Hematopoietic multipotent progenitor cell (in vitro differentiated cells): ENCODE results near the gene ATP11C. TPM values are rescaled to one million over a fixed set of nuclear protein-coding genes. Genes with fewer than 3 reads are reported as not detected.
A peak's percentile ranks its signal among the peaks of the same experiment; 100 is the strongest.
"Not testable (repeated sequence)": the region's sequence is repeated elsewhere in the genome, so short reads cannot be mapped to it uniquely, and the experiment has no call there.

ENCODE experiments used
- DNase-seq, 3 donors: peaks; one replicate each; pipeline ENCODE4 v3.0.0-alpha.2; 2011 to 2015; ENCODE audit warnings: low read depth in 2 of 3, low spot score in 2 of 3
- total RNA-seq: library from RNA; depleted of rRNA; stranded (reverse); fragments of >200 nt; gene quantifications from one replicate; pipeline ENCODE4 v1.2.3, GENCODE V29; 2012

Gene ATP11C
- total RNA-seq, 1 donor, result 18.0 TPM

DNA sequence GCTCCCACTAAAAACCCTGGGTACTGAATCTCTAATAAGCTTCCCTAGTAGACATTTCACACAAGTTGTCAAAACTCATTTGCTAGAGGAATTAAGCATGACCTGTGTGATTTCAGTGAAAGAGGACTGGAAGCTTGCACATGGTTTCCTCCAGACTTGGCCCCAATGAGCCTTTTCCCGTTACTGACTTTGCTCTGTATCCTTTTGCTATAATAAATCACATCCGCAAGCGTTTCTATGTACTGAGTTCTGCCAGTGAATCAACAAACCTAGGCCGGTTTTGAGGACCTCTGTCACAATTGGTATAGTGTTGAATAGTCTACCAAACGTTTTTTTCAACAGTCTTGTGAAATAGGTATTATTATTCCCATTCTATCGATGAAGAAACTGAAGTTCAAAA is 8.2 kb downstream of the ATP11C start:
- peak in 1 of 3 donors; percentile 21 for DNase-seq

DNA sequence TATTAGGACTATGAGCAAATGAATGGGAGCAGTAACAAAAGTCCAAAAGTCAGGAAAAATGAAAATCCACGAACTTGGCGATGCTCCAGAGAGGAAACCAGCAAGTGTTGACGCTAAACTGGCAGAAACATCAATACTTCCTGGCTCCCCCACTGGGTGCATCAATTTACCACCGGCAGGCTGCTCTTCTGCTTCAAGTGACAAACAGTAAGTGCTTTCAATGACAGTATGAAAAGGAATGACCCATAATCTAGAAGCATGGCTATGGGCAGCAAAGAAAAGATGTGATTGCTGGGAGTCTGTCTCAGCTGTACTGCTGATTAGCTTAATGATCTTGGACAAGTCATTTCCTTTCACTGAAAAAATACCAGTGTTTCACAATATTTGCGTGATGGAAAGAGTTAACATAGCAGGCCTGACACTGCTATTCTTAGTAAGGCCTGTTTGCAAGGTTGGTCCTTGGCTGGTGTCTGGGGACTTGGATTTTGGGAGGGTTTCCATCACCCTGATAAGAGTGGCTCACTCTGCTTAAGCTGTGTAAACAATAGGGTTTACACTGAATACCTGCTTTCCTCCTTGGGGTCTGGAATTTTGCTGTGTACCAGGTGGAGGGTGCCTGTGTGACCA is 8.7 kb downstream of the ATP11C start:
- DNase-seq, result no peak

DNA sequence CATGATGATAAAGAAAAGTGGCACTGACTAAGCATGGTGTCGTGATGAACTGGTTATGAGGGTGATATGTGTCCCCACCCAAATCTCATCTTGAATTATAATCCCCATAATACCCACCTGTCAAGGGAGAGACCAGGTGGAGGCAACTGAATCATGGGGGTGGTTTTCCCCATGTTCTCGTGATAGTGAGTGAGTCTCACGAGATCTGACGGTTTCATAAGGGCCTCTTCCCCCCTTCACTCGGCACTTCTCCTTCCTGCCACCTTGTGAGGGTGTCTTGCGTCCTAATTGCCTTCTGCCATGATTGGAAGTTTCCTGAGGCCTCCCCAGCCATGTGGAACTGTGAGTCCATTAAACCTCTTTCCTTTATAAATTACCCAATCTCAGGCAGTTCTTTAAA is 11.7 kb downstream of the ATP11C start:
- DNase-seq, result not testable (repeated sequence)

DNA sequence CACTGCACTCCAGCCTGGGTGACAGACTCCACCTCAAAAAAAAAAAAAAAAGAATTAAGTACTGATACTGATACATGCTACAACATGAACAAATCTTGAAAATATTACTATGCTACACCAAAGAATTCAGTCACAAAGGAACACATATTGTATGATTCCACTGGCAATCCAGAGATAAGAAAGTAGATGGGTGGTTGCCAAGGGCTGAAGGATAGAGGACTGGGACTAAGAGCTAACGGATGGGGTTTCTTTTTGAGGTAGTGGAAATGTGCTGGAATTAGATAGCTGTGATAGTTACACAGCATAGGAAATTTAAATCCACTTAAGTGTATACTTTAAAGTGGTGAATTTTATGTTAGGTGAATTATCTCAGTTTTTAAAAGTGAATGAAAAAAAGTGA is 12.5 kb downstream of the ATP11C start:
- peak in 1 of 3 donors; percentile 18 for DNase-seq

DNA sequence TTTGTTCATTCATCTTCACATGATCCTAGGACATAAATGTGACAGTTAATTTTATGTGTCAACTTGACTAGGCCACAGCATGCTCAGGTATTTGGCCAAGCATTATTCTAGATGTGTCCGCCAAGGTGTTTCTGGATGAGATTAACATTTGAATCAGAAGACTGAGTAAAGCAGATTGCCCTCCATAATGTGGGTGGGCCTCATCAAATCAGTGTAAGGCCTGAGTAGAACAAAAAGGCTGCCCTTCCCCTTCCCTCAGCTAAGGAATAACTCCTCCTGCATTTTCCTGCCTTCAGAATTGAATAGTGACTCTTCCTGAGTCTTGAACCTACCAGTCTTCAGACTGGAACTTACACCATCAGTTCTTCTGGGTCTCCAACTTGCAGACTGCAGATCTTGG is 18.4 kb downstream of the ATP11C start:
- DNase-seq, result no peak

DNA sequence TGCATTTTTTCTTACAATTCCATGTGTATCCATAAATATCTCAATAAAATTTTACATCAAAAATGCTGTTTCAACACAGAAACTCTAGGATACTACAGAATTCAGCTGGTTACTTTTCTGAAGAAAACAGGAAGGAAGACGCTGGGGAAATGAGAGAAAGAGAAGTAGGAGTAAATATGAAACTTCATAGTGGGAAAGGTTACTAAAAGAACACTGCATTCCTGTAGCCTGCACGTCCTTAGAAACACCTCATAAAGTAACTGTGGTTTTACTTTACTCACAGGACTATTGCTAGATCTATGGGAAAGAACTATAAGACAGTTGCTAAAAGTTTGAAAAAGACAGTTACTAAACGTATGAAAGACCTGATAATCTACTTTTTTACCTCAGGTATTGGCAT is 23.1 kb downstream of the ATP11C start:
- DNase-seq, result no peak

DNA sequence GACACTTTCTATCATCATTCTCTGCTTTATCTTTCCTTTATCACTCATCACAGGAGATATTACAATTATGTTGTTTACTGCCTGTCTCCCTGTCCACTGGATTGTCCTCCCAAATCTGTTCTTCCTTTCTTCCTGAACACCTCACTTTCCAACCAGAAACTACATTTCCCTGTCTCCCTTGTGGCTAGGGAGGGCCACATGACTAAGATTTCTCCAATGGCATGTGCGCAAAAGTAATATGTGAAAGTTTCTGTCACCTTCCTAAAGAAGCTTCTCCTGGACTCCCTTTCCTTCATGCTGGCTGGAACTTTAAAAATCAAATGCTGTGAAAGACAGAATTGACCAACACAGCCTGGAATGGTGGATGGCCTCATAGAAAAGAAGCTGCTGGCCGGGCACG is 25.8 kb downstream of the ATP11C start:
- no peak for DNase-seq

DNA sequence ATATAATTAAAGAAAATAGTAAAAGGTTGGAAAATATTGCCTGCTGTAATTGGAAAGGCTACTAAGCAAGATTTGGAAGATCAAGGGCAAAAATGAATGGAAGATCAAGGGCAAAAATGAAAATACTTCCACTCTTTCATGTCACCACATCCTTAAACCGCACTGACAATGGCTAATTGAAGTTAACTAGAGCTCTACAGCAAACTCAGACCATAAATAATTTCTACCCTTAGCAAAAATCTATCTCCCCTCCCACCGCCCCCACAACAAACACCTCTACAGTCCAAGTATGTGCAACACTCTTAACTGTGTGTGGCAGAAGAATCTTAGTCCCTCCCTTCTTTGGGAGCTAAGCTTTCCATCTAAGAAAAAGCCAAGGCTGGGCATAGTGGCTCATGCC is 27.1 kb downstream of the ATP11C start:
- no peak for DNase-seq

DNA sequence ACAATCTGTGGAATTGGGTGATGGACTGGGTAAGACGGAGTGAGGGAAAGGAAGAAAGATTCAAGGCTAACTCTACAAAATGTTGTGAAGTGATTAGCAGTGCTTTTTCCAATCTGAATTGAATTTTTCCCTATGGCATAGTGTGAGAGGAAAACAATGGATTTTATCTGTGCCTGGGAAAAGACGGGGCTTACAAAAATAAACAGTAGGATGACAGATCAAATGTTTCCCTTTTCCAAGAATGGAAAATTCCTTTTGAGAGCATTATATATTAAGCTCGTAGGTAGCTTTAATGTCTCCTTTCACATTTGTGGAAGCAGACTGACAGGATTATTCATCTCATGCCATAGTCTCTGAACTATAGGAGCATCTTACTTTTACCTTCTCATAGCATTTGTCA is 27.8 kb downstream of the ATP11C start:
- DNase-seq, result no peak

DNA sequence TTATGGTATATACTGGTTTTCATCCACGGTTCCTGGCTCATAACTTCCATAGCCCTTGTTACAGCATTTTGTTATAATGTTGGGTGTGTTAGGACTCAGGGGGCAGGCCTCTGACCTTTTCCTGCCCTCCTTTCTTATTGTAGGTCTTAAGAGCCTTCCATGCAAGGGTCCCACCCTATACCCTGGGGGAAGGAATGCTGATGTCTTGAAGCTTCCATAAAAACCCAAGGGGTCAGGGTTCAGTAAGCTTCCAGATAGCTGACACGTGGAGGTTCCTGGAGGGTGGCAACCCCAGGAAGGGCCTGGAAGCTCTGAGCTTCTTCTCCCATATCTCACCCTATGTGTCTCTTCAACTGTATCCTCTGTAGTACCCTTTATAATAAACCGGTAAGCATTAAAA is 29.6 kb downstream of the ATP11C start:
- no peak for DNase-seq

DNA sequence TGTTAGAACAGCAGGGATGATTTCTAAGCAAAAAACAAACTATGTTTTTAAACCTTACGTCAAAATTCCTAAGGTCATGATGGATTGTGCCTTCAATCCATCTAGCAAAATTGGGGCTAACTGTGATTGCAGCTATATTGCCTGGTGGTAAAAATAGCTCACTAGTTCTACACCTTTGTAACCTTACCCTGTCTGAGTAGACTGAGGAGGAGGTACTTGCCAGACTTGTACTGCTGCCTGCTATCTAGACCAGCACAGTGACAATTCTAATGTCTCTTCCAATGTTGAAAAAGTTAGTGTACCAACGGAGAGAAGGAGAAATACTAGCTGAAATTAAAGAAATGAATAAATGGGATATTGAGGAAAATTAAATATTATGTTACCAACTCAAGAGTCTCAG is 30.3 kb downstream of the ATP11C start:
- DNase-seq, result no peak

DNA sequence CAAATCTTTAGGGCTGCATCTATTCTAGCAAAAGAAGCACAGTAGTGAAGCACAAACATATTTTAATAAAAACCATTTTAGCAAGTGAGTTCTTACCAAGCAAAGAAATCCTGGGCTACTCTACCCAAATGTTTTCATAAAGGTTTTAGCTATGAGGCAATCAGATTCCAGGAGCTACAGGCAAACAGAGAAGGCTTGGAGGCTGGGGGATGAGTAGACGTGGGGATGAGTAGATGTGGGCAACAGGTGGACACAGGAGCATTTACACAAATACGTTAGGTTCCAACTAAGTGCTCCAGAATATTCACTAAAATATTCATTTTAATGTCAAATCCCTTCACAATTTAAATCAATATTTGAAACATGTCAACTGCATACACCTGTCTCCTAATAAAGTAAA is 34.5 kb downstream of the ATP11C start:
- no peak for DNase-seq

DNA sequence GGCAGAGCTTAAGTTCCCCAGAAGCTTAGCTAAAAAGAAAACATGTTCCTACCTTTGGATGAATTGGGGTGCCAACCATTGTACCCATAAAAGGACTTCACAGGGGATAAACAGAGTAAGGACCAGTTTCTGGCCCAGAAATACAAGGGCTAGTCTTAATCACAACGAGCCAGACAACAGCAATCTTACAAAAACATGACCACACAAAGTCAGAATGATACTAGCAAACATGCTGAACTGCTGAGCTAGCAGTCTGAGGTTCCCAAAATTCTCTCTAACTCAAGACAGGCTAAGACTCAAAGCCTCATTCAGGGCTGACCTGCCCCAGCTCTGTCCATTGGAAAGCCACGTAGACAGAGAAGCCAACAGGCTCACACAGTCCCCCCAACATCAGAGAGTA is 40.3 kb downstream of the ATP11C start:
- DNase-seq, result no peak

DNA sequence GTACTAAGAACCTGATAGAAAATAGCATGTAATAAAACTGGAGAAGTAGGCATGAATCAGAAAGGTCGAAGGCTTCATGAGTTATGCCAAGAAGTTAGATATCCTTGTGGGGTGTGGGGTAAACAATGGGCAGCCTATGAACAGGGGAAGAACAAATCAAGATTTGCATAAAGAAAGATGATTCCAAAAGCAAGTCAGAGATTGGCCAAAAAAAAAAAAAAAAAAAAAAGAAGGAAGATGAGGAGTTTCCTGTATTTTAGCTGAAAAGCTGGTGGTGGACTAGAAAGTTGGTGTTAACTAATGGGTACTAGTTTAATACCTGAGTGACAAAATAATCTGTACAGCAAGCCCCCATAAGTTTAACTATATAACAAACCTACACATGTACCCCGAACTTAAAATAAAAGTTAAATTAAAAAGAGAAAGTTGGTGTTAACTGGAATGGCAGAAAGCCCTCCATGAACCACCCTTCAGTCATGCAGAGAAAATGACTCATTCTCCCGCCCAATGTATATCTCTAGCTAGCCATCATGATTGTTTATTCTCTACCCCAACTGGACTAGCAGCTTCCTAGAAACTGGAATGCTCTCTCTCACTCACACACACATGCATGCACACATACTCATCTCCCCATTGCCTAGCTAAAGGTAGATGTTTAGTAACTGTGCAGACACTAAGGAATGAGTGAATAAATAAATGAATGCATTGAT is 41.7 kb downstream of the ATP11C start:
- no peak for DNase-seq

DNA sequence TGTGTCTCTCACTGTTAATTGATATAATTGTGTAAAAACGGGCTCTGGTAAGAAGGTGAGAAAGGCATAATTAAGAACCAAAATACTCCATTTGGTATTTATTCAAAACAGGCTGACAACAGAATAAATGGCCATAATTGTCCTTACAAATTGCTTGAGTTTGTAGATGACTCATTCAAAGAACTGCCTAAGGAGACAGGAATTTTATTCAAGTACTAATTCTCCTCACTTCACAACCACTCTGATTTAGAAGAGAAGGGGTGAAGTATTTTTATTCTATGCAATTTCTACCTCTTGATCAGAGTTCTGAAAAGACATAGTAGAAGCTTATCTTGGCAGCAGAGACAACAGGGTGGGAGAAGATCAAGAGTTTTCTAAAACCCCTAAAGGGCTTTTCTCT is 43.1 kb downstream of the ATP11C start:
- no peak for DNase-seq

DNA sequence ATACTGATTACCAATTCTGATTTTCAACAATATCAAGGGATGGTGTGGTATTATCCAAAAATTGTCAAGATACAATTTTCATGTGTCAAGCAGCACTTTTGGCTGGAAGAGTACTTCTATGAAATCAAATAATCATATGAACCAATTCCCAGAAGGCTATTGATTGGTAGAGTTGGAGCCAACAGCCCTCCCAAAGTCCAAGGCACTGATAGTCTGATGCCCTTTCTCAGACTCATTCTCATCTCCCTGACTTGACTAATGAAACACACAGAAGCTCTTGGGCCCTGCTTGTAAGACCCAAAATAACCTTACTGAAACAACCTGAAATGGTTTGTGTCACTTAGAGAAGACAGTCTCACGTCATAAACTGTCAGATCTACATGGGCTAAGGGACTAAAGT is 48.9 kb downstream of the ATP11C start:
- DNase-seq, result no peak

DNA sequence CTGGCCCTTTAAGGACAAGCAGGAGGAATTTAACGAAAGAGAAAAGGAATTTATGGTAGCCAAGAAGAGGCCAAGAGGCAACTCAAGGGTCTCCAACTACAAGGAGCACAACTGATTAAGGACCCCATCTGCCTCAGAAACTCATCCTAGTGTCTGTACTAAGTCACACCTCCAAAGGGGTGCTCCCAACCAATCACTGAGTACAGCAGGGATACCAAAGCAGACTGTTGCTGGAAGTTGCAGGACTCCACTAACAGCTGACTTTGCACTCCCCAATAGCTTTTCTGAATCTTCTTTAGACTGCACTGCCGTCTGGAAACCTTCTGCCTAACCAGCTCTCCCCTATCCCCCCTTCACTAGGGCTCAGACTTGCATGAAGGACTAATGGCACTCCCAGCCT is 50.6 kb downstream of the ATP11C start:
- no peak for DNase-seq

DNA sequence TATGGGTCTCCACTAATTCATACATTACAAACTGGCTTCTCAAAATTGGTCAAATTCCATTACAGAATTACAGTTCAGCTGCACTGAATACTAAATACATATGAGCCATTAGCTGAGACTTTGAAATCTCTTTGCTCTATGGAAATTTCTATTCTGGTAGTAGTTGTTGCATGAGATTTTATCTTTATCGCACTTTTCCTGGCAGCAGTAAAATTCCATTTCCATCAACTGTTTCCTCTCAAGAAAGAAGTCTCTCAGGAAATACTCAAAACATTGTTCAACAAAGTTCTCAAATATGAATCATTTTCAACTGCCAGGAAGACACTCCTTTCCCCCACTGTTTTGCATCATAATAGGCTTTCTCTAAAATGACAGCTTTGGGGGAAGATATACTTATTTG is 51.3 kb downstream of the ATP11C start:
- DNase-seq, result no peak

DNA sequence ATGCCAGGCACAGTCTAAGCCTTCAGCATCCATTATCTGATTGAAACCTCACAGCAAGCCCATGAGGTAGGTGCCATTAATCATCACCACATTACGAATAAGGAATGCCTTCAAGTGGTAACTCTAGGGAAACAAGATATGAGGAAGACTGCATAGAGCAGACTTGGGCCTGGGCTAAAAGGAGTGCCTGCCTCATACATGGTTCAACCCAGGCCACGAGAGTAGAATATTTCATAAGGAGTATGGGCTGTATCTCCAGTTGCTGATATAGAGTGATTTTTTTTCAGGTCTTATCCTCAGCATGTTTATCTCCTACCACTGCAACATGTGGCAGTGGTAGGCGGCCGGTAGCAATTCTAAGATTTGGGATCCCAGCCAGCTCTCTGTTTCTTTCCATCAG is 51.7 kb downstream of the ATP11C start:
- no peak for DNase-seq

DNA sequence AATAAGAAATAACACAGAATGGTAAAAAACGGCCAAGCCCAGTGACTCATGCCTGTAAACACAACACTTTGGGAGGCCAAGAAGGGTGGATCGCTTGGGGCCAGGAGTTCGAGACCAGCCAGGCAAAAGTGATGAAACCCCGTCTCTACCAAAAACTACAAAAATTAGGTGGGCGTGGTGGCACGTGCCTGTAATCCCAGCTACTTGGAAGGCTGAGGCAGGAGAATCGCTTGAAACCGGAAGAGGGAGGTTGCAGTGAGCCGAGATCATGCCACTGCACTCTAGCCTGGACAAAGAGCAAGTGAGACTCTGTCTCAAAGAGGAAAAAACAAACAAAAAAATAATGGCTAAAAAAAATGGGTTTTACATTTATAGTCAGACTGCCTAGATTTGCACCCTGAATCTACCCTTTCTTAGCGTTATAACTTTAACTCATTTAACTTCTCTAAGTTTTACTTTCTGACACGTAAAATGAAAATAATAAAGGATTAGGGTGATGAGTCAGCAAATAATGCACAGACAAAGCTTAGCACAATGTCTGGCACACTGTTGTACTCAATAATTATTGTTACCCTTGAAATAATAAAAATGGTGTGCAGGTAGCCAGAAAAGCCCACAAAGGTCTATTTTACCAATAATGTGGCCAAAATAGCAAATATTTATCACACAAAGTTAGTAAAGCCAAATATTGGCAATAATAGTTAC is 55.0 kb downstream of the ATP11C start:
- DNase-seq, result no peak

DNA sequence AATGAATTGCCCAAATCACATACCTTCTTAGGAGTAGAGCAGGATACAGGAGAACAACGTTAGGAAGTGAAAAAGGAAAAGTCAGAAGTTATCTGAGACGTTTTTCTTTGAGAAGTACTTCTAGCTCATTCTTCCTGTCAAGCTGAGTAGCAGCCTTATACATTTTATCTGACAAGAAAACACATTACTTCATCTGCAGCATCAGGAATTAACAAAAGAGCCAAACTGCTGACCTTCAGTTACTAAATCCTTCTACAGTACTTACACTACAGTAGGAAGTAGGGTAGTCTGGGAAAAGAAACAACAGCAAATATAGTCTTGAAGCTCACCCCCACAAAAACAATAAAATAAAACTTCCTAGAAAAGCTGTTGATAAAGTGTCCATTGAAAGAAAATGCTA is 57.0 kb downstream of the ATP11C start:
- DNase-seq, result no peak

DNA sequence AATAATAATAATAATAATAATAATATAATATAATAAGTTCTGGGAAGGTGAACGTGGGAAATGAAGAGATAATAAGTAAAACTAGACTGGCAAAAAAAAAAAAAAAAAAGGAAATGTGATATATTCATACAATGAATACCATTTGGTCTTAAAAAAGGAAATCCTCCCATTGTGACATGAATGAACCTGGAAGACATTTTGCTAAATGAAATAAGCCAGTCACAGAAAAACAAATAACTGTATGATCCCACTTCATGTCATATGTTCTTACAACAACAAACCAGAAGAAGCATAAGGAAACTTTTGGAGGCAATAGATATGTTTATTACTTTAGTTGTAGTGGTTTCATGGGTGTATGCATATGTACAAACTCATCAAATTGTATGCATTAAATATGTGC is 63.1 kb downstream of the ATP11C start:
- no peak for DNase-seq
